ENCODE data around the gene NUDT12. TPM values are rescaled to one million over a fixed set of nuclear protein-coding genes. Genes with fewer than 3 reads are reported as not detected.

NUDT12 gene
- total RNA-seq: 12.7 and 16.0 TPM in 2 replicates

GRCh38 chr5:103562453-103563157 lies at the start of gene NUDT12:
Gene NUDT12, minus strand, starts transcription at chr5:103562789. Its CDS starts 2,541 bp downstream, at chr5:103560248.

